Smooth muscle cell (in vitro differentiated cells): ENCODE results near the gene PPP1R36. TPM values are rescaled to one million over a fixed set of nuclear protein-coding genes. Genes with fewer than 3 reads are reported as not detected.
"Not testable (repeated sequence)": the region's sequence is repeated elsewhere in the genome, so short reads cannot be mapped to it uniquely, and the experiment has no call there.

Experiments
- DNase-seq: peaks from one replicate; lab custom pipeline; 2025; ENCODE audit not compliant: unreplicated experiment; lab: John Stamatoyannopoulos, UW
- H2AFZ ChIP-seq: fragments of 200-600 bp; sonication (generic); 2 replicates; pipeline ENCODE4 v1.6.0; 2016; ENCODE audit warnings: antibody characterized with exemption, low read depth, mild to moderate bottlenecking
- H3F3A ChIP-seq: fragments of 200-600 bp; sonication (generic); 2 replicates; pipeline ENCODE4 v1.6.0; 2017; ENCODE audit warnings: antibody characterized with exemption, low read depth
- H3K27ac ChIP-seq: fragments of 200-600 bp; sonication (generic); 2 replicates; pipeline ENCODE4 v1.5.1; 2016; ENCODE audit warnings: low read depth, mild to moderate bottlenecking
- H3K27me3 ChIP-seq: fragments of 200-600 bp; sonication (generic); 2 replicates; pipeline ENCODE4 v1.6.1; 2016; ENCODE audit warnings: low read depth, mild to moderate bottlenecking
- H3K36me3 ChIP-seq: fragments of 200-600 bp; sonication (generic); 2 replicates; pipeline ENCODE4 v1.5.1; 2016; ENCODE audit warnings: low read depth
- H3K4me1 ChIP-seq: fragments of 200-600 bp; sonication (generic); 2 replicates; pipeline ENCODE4 v1.5.1; 2016; ENCODE audit warnings: low read depth
- H3K4me2 ChIP-seq: fragments of 200-600 bp; sonication (generic); 2 replicates; pipeline ENCODE4 v1.6.0; 2016; ENCODE audit warnings: mild to moderate bottlenecking
- H3K4me3 ChIP-seq: fragments of 200-600 bp; sonication (generic); 2 replicates; pipeline ENCODE4 v1.5.1; 2016; ENCODE audit warnings: mild to moderate bottlenecking
- H3K79me2 ChIP-seq: fragments of 200-600 bp; sonication (generic); 2 replicates; pipeline ENCODE4 v1.6.0; 2016; ENCODE audit warnings: low read depth, mild to moderate bottlenecking
- H3K9ac ChIP-seq: fragments of 200-600 bp; sonication (generic); 2 replicates; pipeline ENCODE4 v1.6.0; 2016; ENCODE audit warnings: low read depth
- H3K9me3 ChIP-seq: fragments of 200-600 bp; sonication (generic); replicated peaks from 2 replicates; pipeline ENCODE4 v1.5.1; 2016; ENCODE audit warnings: low read depth
- H4K20me1 ChIP-seq: fragments of 200-600 bp; sonication (generic); 2 replicates; pipeline ENCODE4 v1.6.0; 2016; ENCODE audit warnings: low read depth
- WGBS: methylation state at CpG from one replicate; pipeline ENCODE4 v1.1.7; 2016; ENCODE audit warnings: low lambda C conversion rate; 5-methylcytosine and 5-hydroxymethylcytosine counted together
- polyA plus RNA-seq: library from polyadenylated mRNA; unstranded; fragments of >200 nt; fragmentation: Nextera tagmentation; extraction: Ambion mirVana; gene quantifications from 2 replicates; pipeline ENCODE4 v1.2.1, GENCODE V29; 2016
- total RNA-seq: library from RNA; depleted of rRNA; stranded (reverse); fragments of >200 nt; gene quantifications from 2 replicates; pipeline ENCODE4 v1.2.3, GENCODE V29; 2014
- TF ChIP-seq, protein P1 (sequence below): fragments of 200-600 bp; sonication (generic); IDR thresholded peaks from 2 replicates; pipeline ENCODE4 v1.5.1; 2017; ENCODE audit warnings: borderline replicate concordance, mild to moderate bottlenecking, antibody characterized with exemption; ENCODE audit not compliant: insufficient read depth, poor library complexity, severe bottlenecking

Gene PPP1R36
- total and polyA plus RNA-seq, 2 experiments from 2014 or later, result 1.9 to 2.2 TPM

DNA sequence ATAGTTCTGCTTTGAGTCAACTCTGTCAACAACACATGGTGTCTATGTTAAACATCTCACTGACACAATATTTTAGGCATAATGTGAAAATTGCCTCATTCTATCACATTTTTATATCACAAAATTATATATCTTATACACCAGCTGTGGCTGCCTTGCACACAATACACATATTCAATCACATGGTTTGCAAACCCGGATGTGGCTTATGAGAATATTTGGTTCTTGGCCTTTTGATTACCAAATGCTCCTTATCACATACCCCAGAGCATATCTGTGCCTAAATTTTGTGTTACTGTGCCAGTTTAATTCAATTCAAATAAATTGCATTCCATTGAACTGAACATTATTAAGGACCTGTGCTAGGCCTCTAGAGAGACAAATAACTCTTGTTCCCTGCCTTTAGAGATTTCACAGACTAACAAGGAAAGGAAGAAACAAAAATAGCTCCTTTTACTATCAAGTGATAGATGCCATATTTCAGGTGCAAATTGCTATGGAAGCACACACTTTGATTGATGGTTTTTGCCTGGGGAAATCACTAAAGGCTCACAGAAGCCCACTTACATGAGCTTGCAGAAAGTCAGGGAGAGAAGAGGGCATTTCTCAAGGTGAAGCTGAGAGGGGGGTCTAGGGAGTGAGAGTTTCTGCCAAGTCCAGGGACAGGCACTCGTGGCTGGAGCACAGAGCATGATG lies 63.4 kb downstream of the PPP1R36 start:
- no peak for DNase-seq
- WGBS, result 84% methylated on average over 2 of the region's 2 CpGs
- Histone ChIP-seq H3K36me3 (no peaks in the 10 kb centered on the region), H3F3A (no peaks in the 10 kb centered on the region), H3K4me2 (no peak overlapping the region), H4K20me1 (no peaks in the 10 kb centered on the region), H2AFZ (no peak overlapping the region), H3K27me3 (no peaks in the 10 kb centered on the region), H3K9me3 (no peaks in the 10 kb centered on the region), H3K27ac (no peak overlapping the region), H3K79me2 (no peaks in the 10 kb centered on the region), H3K4me3 (no peak overlapping the region), H3K4me1 (peaks cover 10% of the 10 kb centered on the region), H3K9ac (no peak overlapping the region)
- TF ChIP-seq, protein P1, sequence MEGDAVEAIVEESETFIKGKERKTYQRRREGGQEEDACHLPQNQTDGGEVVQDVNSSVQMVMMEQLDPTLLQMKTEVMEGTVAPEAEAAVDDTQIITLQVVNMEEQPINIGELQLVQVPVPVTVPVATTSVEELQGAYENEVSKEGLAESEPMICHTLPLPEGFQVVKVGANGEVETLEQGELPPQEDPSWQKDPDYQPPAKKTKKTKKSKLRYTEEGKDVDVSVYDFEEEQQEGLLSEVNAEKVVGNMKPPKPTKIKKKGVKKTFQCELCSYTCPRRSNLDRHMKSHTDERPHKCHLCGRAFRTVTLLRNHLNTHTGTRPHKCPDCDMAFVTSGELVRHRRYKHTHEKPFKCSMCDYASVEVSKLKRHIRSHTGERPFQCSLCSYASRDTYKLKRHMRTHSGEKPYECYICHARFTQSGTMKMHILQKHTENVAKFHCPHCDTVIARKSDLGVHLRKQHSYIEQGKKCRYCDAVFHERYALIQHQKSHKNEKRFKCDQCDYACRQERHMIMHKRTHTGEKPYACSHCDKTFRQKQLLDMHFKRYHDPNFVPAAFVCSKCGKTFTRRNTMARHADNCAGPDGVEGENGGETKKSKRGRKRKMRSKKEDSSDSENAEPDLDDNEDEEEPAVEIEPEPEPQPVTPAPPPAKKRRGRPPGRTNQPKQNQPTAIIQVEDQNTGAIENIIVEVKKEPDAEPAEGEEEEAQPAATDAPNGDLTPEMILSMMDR, result no peak

DNA sequence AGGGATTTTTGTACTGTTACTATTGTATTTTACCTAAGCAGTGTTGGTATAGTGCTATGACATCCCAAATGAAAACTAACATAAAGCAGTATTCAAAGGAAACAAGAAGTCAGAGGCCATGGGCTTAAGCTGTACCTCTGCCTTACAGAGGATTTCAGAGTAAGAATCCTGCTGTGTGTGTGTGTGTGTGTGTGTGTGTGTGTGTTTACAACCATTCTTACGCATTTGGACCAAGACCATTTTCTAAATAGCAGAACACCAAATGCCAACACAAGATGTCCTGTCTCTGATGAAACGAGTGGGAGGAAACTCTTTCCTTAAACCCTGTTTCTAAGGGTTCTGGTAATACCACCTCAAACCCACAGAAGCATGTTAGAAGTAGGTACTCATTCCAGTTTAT lies 64.4 kb downstream of the PPP1R36 start:
- Histone ChIP-seq H4K20me1 (no peaks in the 10 kb centered on the region), H3K9me3 (no peaks in the 10 kb centered on the region), H3K9ac (no peak overlapping the region), H3K4me3 (no peak overlapping the region), H3K27me3 (no peaks in the 10 kb centered on the region), H3K79me2 (no peaks in the 10 kb centered on the region), H3F3A (no peaks in the 10 kb centered on the region), H2AFZ (peak overlapping the region; percentile 18), H3K4me2 (no peak overlapping the region), H3K4me1 (peaks cover 14% of the 10 kb centered on the region), H3K36me3 (no peaks in the 10 kb centered on the region), H3K27ac (no peak overlapping the region)
- TF ChIP-seq, protein P1, result no peak
- 56% methylated on average over 2 of the region's 2 CpGs for WGBS
- DNase-seq, result no peak

DNA sequence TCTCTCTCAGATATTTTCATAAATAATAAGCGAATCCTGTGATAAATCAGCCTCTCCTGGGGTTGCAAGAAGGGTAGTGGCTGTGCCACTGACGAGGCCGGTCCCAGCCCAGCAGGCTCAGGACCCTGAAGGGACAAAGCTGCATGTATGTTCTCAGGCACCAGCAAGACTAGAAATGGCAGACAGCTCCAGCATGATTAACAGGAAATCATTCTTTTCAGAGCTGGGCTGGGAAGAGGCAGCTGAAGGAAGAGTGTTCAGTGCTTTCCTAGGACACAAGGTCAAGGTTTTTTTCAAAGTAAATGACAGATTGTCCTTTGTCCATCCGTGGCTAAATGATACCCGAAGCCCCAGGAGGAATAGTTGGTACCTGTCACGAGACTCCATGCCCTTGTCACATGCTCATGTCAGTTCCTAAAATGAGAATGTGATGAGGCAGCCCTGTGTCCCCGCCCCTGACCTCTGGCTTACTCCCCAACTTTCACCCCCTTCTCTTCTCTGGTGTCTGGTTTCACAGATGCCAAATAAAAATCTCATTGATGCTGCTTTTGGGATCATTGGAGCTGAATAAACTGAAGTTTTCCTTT lies 65.1 kb downstream of the PPP1R36 start:
- no peak overlapping the region for H3K9ac ChIP-seq
- H3K27me3 ChIP-seq, result no peaks in the 10 kb centered on the region
- H3K36me3 ChIP-seq, result no peaks in the 10 kb centered on the region
- H3K4me1 ChIP-seq, result peaks cover 14% of the 10 kb centered on the region
- H3K27ac ChIP-seq, result no peak overlapping the region
- H2AFZ ChIP-seq, result peak overlapping the region; percentile 18
- no peak overlapping the region for H3K4me2 ChIP-seq
- no peaks in the 10 kb centered on the region for H3F3A ChIP-seq
- H4K20me1 ChIP-seq, result no peaks in the 10 kb centered on the region
- no peaks in the 10 kb centered on the region for H3K79me2 ChIP-seq
- WGBS, result 84% methylated on average over 7 of the region's 7 CpGs
- H3K9me3 ChIP-seq, result no peaks in the 10 kb centered on the region
- DNase-seq, result no peak
- TF ChIP-seq, protein P1, result no peak
- H3K4me3 ChIP-seq, result no peak overlapping the region

DNA sequence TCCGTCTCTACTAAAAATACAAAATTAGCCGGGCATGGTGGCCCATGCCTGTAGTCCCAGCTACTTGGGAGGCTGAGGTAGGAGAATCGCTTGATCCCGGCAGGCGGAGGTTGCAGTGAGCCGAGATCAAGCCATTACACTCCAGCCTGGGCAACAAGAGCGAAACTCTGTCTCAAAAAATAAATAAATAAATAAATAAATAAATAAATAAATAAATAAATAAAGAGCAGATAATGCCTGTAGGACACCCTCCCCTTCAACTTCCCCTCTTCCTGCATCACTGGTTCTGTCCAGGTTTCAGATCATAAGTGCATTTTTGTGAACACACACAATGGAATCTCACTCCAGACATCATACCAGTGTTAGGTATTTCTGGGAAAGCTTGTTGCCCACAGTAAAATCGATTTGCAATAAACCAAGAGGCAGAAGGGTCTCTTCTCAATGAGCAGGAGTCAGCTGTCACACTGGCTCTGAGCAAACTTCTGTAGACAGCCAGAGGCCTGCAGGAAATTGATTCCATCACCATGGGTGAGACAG lies 68.2 kb downstream of the PPP1R36 start:
- H3F3A ChIP-seq, H3K9me3 ChIP-seq, H3K79me2 ChIP-seq, H3K4me3 ChIP-seq, H3K36me3 ChIP-seq, H3K4me1 ChIP-seq, DNase-seq, H3K27ac ChIP-seq, H3K9ac ChIP-seq, H3K4me2 ChIP-seq, H4K20me1 ChIP-seq, H3K27me3 ChIP-seq: not testable (repeated sequence)
- H2AFZ ChIP-seq, result peak overlapping the region; percentile 79
- 92% methylated on average over 8 of the region's 8 CpGs for WGBS
